KMS-11 (cell line): ENCODE measurements around the gene SELENOW.

Experiments
- H2AFZ ChIP-seq: fragments of 200-600 bp; sonication (generic); 2 replicates; pipeline ENCODE4 v1.6.1; 2016; ENCODE audit warnings: antibody characterized with exemption, mixed run types, low read depth
- H3K27ac ChIP-seq: fragments of 200-600 bp; sonication (generic); 2 replicates; pipeline ENCODE4 v1.6.1; 2016; ENCODE audit warnings: mild to moderate bottlenecking, mixed run types
- H3K27me3 ChIP-seq: fragments of 200-600 bp; sonication (generic); 2 replicates; pipeline ENCODE4 v1.6.1; 2017; ENCODE audit warnings: mild to moderate bottlenecking, low read depth, mixed run types, moderate library complexity; ENCODE audit not compliant: insufficient read depth
- H3K36me3 ChIP-seq: fragments of 200-600 bp; sonication (generic); 2 replicates; pipeline ENCODE4 v1.6.1; 2017; ENCODE audit warnings: mild to moderate bottlenecking, mixed run types; ENCODE audit not compliant: insufficient read depth
- H3K4me1 ChIP-seq: fragments of 200-600 bp; sonication (generic); 2 replicates; pipeline ENCODE4 v1.6.1; 2016; ENCODE audit warnings: mild to moderate bottlenecking, low read depth, mixed run types; ENCODE audit not compliant: poor library complexity, severe bottlenecking
- H3K4me2 ChIP-seq: fragments of 200-600 bp; sonication (generic); 2 replicates; pipeline ENCODE4 v1.7.0; 2016; ENCODE audit warnings: mild to moderate bottlenecking, mixed run types
- H3K4me3 ChIP-seq: fragments of 200-600 bp; sonication (generic); IDR thresholded peaks from 2 replicates; pipeline ENCODE4 v1.6.1; 2017; ENCODE audit warnings: low read depth, low read length, mixed read lengths; ENCODE audit not compliant: insufficient read depth
- H3K79me2 ChIP-seq: fragments of 200-600 bp; sonication (generic); 2 replicates; pipeline ENCODE4 v1.6.1; 2016; ENCODE audit warnings: low read depth, mixed run types; ENCODE audit not compliant: insufficient read depth
- H3K9ac ChIP-seq: fragments of 200-600 bp; sonication (generic); 2 replicates; pipeline ENCODE4 v1.6.1; 2016; ENCODE audit warnings: mild to moderate bottlenecking, mixed run types
- H4K20me1 ChIP-seq: fragments of 200-600 bp; sonication (generic); 2 replicates; pipeline ENCODE4 v1.6.1; 2016; ENCODE audit warnings: mild to moderate bottlenecking, mixed run types; ENCODE audit not compliant: insufficient read depth
- CTCF ChIP-seq: fragments of 200-600 bp; sonication (generic); conservative IDR thresholded peaks from 2 replicates; pipeline ENCODE4 v1.6.1; 2017; ENCODE audit warnings: low read depth, mild to moderate bottlenecking, antibody characterized with exemption, low read length, moderate library complexity, mixed read lengths

Gene SELENOW

GRCh38 chr19:47778049-47778953 lies at the start of gene SELENOW:
Gene SELENOW, plus strand, starts transcription at chr19:47778703. Its CDS starts 83 bp downstream, at chr19:47778786.
- H3K4me3 ChIP-seq, result no peak within 1 kb of the TSS
- peak within 1 kb of the TSS; percentile 90 for H3K4me2 ChIP-seq
- peaks cover 11% of the 10 kb centered on the region for H3K4me1 ChIP-seq
- peaks cover 11% of the 10 kb centered on the region; the same call in 1 of the 2 replicates for H3K79me2 ChIP-seq
- H4K20me1 ChIP-seq, result no peaks in the 10 kb centered on the region
- TF ChIP-seq CTCF, result no peak
- peak within 1 kb of the TSS; percentile 89 for H3K9ac ChIP-seq
- H3K36me3 ChIP-seq, result no peaks in the 10 kb centered on the region
- H3K27ac ChIP-seq, result peak within 1 kb of the TSS; percentile 69
- H3K27me3 ChIP-seq, result 0 out of 2 replicates have a peak, but pooled peaks cover 4% of the 10 kb centered on the region
- H2AFZ ChIP-seq, result peak within 1 kb of the TSS; percentile 81

- Histone ChIP-seq H3K4me1 (no peaks in the 10 kb centered on the region), H3K36me3 (no peaks in the 10 kb centered on the region), H3K9ac (no peak overlapping the region), H3K27ac (no peak overlapping the region), H4K20me1 (no peaks in the 10 kb centered on the region), H2AFZ (no peak overlapping the region), H3K4me2 (no peak overlapping the region), H3K4me3 (no peak overlapping the region), H3K79me2 (no peaks in the 10 kb centered on the region), H3K27me3 (peaks cover 94% of the 10 kb centered on the region)
- TF ChIP-seq CTCF, result no peak
These were observed 49.1 kb upstream of the SELENOW start for GRCh38 chr19:47729468-47729798.

DNA sequence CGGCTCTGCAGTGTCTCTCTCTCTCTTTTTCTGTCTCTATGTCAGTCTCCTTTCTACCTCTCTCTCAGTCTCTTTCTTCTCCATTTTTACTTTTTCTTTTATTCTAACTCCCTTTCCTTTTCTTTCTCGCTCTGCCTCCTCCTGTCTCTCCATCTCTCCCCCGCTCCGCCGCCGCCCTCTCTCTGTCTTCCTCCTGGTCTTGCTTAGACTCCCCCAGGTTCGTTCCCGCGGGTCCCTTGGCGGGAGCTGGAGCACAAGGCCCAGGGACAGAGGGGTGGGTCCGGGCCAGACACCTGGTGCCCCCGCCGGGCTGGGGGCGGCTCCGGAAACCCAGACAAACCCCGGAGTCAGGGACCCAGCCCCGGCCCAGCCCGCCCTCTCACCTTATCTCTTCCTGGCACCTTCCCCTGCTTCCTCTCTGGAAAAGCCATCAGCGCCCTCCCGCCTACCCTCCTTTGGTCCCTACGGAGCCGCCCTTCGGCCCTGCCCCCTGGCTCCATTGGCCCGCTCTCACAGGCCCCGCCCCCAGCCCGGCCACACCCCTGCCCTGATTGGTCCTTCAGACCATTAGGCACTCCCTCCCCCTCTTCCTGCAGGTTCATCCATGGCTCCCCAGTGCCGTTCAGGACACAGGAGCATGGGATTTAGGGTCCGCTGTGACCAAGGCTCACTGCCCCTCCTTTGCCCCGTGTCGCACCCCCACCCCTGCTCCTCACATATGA lies 48.5 kb upstream of the SELENOW start:
- Histone ChIP-seq H3K4me1 (no peaks in the 10 kb centered on the region), H3K4me3 (no peak overlapping the region), H2AFZ (no peak overlapping the region), H4K20me1 (no peaks in the 10 kb centered on the region), H3K4me2 (no peak overlapping the region), H3K27ac (no peak overlapping the region), H3K27me3 (peaks cover 94% of the 10 kb centered on the region), H3K36me3 (no peaks in the 10 kb centered on the region), H3K9ac (no peak overlapping the region), H3K79me2 (no peaks in the 10 kb centered on the region)
- no peak for TF ChIP-seq CTCF

DNA sequence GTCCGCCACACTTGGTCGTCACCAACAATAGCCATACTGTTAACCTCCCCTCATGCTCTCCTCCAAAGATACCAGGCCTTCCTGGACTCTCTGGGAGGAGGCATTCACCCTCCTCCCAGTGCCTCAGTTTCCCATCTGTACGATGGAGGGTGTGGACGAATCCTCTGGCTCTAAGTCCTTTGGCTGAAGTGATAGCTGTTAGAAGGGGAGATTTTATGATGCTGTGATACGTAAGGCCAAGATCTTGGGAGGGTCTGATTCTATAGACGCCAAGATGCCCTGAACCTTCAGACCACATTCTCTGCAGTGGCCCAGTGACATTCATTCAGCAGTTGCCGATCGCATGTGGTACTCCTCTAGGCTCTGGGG lies 48.0 kb upstream of the SELENOW start:
- peaks cover 95% of the 10 kb centered on the region for H3K27me3 ChIP-seq
- H3K9ac ChIP-seq, result no peak overlapping the region
- TF ChIP-seq CTCF, result no peak
- H4K20me1 ChIP-seq, result no peaks in the 10 kb centered on the region
- no peak overlapping the region for H3K27ac ChIP-seq
- H2AFZ ChIP-seq, result no peak overlapping the region
- H3K79me2 ChIP-seq, result no peaks in the 10 kb centered on the region
- H3K4me3 ChIP-seq, result no peak overlapping the region
- no peaks in the 10 kb centered on the region for H3K36me3 ChIP-seq
- H3K4me1 ChIP-seq, result no peaks in the 10 kb centered on the region
- H3K4me2 ChIP-seq, result no peak overlapping the region
